ENCODE measurements around the gene SRGN.
A peak's percentile ranks its signal among the peaks of the same experiment; 100 is the strongest.
"Not testable (repeated sequence)": the region's sequence is repeated elsewhere in the genome, so short reads cannot be mapped to it uniquely, and the experiment has no call there.

Gene SRGN, protein sequence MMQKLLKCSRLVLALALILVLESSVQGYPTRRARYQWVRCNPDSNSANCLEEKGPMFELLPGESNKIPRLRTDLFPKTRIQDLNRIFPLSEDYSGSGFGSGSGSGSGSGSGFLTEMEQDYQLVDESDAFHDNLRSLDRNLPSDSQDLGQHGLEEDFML

DNA sequence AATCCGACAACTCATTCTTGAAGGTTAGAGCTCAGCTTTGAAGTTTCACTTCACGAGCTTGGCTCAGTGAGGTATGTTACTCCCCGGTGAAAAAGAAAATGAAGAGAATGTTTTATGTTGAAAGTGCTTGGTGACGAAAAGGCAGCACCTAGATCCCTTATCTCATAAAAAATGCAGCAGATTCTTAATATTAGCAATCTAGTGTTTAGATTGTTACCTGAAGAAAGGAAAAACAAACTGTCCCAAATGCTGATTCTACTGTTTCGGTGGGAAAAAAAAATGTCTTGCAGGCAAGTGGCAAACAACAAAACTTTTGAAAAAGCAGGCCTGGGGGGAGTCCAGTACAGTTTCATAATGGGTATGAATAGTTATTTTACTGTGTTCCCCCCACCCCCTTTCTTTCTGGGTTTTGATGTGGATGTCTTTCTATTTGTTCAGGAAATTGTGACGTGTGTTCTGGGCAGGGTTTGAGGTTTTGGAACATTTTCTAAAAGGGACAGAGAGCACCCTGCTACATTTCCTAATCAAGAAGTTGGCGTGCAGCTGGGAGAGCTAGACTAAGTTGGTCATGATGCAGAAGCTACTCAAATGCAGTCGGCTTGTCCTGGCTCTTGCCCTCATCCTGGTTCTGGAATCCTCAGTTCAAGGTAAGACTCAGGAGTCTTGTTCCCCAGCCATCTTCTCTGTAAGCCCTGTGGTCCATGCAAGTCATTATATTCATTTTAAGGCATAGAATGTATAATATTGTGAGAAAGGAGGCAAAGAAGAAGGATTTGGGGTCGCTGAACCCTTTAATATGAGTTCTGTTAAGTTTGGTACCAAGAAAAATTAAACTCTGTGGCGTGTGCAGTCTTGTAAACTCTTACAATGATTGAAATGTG lies at the start of gene SRGN:
Gene SRGN (plus strand): TSS at position 514 of the 881 bp plus-strand sequence. CDS start 55 bp downstream, at position 569.
- peak; percentile 57 to 62 for DNase-seq (ENCODE audit: low read depth in 2 of 2)

DNA sequence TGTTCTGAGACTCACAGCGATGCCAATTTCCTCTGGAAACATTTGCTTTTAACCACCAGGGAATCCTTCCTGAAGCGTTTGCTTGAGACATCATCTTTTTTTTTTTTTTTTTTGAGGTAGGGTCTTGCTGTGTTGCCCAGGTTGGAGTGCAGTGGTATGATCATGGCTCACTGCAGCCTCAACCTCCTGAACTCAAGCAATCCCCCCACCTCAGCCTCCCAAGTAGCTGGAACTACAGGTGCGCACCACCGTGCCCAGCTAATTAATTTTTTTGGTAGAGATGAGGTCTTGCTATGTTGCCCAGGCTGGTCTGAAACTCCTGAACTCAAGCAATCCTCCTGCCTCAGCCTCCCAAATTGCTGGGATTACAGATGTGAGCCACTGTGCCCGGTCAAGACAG lies 47.0 kb upstream of the SRGN start:
- not testable (repeated sequence) for DNase-seq (ENCODE audit: low read depth in 2 of 2)

DNA sequence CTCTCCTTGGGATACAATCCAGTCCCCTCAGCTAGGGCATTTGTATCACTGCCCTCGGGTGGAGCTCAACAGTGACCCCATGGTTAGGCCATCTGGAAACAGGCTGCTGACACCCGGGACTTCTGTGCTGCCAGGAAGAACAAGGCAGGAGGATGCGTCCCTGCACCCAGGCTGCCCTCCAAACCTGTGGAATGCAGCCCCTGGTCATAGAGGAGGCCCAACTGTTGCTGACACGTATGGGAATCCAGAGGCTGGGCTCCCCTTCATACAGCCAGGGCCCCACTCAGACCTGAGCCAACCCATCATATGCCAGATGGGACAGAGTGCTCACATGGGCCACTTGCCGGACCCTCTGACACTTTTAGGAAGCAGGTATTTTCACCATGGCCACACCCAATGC lies 45.5 kb upstream of the SRGN start:
- no peak for DNase-seq (ENCODE audit: low read depth in 2 of 2)

DNA sequence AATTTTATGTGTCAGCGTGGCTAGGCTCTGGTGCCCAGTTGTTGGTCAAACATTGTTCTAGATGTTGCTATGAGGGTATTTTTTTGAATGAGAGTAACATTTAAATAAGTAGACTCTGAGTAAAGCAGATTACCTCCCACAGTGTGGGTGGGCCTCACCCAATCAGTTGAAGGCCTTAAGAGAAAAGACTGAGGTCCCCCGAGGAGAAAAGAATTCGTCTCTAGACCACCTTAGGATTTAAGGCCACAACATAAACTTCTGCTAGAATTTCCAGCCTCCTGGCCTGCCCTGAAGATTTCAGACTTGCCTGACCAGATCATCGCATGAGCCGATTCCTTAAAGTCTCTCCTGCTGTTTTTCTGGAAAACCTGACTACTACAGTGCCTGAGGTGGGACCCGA lies 45.1 kb upstream of the SRGN start:
- no peak for DNase-seq (ENCODE audit: low read depth in 2 of 2)

DNA sequence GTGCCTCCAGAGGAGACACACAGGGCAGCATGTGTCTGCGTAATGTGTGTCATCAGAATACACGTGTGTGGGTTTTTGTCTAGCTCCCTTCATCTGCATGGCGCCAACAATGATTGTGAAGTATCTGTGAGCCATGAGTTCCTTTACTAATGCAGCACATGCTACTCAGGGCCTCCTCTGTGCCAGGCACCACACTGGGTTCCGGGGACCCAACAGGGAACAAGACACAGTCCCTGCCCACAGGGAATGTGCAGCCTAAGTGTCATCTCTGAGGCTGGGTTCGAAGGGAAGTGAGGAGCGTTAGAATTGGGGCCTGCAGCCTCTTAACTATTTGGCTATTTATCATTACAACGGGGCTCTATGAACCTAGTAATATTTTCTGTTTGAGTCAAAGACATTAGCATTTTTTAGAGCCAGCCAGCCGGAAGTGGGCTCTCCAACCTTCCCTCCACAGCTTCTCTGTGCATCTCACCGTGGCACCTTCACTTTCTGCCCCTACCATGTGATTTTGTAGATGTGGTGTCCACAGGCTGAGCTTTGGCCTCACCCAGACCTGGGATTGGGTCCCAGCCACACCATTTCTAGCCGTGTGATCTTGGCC lies 43.9 kb upstream of the SRGN start:
- no peak for DNase-seq (ENCODE audit: low read depth in 2 of 2)

DNA sequence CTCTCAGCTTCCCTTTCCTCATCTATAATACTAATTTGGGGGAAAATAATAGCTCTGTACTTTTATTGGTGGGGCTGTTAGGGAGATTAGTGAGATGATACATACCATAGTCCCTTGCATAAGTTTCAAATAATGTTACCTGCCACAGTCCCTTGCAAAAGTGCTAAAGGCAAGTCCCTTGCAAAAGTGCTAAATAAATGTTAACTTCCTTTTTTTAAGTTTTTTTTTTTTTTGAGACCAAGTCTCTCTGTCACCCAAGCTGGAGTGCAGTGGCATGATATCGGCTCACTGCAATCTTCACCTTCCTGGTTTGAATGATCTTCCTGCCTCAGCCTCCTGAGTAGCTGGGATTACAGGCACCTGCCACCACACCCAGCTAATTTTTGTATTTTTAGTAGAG lies 43.4 kb upstream of the SRGN start:
- no peak for DNase-seq (ENCODE audit: low read depth in 2 of 2)

DNA sequence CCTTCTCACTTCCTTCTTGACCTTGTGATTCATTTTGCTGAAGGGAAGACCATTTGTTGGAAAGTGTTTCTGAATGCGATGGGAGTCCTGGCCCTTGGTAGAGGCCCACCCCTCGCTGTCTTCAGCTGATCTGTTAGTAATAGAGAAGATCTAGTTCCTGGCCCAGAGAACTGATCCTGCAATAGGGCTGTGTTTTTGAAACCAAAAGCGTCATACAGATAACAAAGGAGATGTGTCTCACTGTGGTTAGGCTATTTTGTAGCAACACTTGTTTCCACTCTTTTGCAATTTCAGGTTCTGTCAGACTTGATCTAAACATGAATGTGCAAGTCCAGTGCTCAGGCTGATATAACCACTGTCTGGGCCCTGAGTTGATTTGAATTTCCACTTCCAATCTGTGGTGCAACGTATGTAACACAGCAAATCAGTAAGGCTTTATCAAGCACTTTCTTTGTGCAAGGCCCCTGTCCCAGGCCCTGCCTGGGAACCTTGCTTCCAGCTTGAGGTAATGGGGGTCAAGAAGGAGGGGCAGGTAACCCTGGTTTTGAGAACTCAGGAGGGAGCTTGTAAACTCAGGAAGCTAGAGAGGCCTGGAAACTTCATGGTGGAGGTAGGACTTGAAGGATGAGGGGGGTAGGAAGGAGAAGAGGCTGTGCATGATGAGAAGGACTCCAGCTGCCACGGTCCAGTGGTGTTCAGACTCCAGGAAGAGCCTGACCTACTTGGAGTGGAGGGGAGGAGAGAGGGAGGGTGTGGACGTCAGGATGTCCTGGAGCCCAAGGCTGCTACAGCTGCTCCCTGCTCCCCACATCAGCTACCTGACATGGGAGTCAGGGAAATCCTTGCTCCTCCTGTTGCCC lies 42.2 kb upstream of the SRGN start:
- DNase-seq (ENCODE audit: low read depth in 2 of 2): no peak

DNA sequence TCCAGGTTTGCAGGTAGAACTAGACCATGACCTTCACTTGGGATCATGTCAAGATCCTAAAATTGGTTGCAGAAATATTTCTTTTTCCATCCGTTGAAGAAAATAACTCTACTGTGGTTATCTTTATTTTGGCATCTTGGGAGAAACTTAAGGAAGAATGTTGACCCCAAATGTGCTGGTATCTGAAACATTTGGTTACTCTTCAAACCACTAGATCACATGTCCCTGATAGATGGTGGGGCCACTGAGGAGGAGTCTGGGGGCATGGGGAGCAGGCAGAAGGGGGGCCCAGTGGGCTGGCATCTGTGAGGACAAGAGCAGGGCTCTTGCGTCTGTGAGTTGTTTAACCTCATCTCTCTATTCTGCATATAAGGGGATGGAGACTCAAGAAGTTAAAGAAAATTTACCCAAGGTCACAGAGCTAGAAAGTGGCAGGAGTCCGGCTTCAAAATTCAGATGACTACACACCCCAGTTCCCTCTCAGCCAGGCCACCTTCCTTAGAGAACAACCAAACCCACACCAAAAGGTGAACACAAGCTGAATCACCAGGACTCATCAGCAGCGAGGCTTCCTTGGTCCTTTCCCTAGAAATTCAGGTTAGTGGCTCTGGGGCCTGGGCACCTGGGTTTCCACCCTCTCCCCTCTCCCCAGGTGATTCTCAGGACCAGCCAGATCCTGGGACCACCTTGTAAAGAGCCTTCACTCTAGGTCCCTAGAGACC lies 40.6 kb upstream of the SRGN start:
- no peak for DNase-seq (ENCODE audit: low read depth in 2 of 2)

DNA sequence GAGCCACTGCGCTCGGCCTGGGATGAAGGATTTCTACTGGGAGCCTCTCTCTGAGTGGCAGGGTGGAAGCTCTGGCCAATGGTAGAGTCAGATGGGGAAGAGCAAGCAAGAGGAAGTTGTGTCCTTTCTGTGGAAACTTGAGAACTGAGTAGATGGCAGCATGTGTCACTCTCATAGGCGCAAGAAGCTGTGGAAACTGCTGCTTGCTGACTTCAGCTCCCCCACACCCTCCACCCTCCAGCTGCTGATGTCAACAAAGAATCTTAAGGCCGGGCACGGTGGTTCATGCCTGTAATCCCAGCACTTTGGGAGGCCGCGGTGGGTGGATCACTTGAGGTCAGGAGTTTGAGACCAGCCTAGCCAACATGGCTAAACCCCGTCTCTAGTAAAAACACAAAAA lies 39.8 kb upstream of the SRGN start:
- peak in 1 of 2 donors; percentile 44 for DNase-seq (ENCODE audit: low read depth in 2 of 2)

DNA sequence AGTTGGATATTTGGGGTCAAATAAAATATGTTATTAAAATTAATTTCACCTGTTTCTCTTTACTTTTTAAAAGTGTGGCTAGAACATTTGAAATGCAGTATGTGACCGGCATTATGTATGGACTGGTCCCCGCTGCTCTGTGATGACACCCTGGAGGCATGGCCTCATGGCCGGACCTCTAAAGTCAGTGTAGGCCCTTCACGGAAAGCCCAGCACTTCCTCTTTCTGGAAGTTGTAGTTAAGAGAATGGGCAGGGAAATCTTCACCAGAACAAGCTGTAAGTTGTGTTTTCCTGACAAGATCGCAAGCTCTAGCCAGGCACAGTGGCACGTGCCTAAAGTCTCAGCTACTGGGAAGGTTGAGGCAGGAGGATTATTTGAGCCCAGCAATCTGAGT lies 38.3 kb upstream of the SRGN start:
- no peak for DNase-seq (ENCODE audit: low read depth in 2 of 2)

DNA sequence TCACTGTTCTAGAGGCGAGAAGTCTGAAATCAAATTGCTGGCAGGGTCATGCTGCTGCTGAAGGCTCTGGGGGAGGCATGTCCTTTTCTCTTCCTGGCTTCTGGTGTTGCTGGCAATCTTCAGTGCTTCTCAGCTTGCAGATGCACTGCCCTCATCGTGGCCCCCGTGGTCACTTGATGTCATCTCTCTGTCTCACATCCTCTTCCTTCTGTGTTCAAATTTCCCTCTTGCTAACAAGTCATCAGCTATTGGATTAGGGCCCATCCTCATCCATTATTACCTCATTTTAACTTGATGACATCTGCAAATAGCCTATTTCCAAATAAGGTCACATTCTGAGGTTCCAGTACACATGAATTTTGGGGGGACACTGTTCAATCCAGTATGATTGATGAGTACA lies 36.6 kb upstream of the SRGN start:
- DNase-seq (ENCODE audit: low read depth in 2 of 2): no peak

DNA sequence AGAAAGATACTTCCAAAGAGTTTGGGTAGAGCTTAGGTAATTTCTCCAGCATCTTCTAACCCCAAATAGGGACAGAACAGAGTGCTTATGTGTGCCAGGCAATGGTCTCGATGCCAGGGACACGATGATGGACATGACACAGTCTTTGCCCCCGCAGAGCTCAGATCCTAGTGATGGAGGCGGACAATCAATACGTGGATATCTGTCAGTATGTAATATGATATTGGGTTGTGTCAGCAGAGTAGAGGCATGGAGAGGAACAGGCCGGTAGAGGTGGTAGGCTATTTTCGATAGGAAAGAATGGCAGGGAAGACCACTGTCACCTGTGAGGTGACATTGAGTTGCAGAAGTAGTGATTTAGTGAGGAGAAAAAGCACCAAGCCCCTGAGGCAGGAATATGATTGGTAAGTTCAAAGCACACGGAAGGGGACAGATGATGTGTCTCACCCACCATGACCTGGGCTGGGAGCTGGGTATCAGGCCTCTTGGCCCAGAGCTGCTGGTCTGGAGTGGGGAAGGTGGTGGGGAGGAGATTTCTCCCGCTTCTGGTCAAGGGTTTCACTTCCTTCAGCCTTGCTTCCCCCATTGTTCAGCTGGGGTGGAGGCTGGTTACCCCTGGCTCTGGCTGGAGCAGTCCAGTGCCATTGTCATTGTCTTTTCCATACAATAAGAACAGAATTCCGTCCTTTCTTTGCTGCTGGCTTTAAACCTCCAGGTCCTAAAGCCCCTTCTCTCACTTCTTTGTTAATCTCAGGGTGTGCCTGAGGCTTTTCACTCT lies 36.0 kb upstream of the SRGN start:
- DNase-seq (ENCODE audit: low read depth in 2 of 2): no peak

DNA sequence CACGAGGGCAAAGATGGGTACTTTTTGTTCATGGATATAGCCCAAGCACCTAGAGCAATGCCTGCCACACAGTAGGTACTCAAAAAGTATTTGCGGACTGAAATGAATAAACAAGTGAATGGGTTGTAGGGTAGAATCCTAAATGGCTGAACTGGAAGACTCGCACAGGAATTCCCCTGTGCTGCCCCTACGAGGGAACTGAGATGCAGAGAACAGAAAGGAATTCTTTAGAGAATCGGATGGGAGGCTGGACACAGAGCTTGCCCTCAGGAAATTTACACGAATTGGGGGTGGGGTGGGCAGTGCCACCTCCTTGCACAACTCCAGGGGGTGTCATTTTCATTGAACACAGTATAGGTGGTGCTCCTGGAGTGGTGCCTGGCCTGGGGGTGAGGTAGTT lies 35.2 kb upstream of the SRGN start:
- DNase-seq (ENCODE audit: low read depth in 2 of 2): no peak

DNA sequence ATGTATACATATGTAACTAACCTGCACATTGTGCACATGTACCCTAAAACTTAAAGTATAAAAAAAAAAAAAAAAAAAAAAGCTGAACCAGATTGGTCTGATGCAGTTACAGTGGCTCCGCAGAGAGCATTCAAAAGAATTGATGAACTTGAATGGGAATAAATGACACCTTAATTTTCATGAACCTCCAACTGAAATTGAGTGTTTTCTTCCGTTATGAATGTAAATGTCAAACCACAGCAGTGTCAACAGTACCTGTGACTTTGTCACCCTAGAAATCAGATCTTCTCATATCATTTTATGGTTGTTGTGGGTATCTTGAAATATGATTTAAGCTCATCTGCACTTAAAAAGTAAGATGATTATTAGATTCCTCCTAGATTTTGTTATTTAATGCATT lies 32.7 kb upstream of the SRGN start:
- no peak for DNase-seq (ENCODE audit: low read depth in 2 of 2)

DNA sequence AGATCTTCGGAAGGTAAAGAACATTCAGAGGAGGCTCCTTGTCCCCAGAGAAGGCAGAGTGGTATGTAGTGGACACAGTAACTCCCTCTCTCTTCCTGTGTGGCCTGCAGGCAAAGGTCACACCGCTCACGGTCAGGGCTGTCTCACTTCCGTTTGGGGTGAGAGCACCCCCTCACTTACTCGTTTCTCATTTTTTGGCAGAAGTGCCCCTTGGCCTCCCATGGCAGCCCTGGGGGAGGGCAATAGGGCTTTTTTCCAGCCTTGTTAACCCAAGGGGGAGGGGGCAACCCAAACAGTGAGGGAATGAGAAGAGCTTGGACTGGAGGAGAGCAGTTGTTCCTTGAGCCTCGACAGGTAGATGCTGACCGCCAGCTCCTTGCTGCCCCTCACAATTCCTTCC lies 31.8 kb upstream of the SRGN start:
- DNase-seq (ENCODE audit: low read depth in 2 of 2): no peak

DNA sequence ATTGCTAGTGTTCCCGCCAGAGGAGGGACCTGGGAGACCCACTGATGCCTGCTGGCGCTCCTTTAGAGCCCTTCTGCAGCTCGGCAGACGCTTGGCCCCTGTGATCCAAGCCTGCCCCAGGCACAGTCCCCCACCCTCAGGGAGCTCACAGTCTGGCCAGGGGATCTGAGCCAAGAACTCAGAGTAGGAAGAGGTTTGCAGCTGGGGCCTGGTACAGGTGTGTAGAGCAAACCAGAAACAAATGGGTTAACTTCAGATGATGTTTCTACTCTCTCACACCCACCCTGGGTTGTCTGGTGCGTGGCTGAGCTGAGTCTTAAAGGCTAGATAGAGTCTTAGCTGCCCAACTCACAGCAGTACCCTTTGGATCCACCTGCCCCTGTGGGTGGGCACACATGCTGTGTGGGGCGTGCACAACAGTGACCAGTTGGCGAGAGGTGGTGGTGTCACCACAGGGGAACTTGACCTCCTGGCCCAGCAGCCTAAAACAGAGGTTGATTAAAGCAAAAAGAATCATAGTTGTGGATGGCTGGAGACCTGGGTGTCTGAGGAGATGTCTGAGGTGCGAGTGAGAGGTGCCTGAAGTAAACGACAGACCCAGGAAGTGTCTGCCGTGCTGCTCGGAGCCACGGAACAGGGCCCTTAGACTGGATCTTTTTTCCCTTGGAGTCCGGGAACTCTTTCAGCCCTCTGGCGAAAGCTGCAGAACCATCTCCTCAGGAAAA lies 31.2 kb upstream of the SRGN start:
- no peak for DNase-seq (ENCODE audit: low read depth in 2 of 2)

DNA sequence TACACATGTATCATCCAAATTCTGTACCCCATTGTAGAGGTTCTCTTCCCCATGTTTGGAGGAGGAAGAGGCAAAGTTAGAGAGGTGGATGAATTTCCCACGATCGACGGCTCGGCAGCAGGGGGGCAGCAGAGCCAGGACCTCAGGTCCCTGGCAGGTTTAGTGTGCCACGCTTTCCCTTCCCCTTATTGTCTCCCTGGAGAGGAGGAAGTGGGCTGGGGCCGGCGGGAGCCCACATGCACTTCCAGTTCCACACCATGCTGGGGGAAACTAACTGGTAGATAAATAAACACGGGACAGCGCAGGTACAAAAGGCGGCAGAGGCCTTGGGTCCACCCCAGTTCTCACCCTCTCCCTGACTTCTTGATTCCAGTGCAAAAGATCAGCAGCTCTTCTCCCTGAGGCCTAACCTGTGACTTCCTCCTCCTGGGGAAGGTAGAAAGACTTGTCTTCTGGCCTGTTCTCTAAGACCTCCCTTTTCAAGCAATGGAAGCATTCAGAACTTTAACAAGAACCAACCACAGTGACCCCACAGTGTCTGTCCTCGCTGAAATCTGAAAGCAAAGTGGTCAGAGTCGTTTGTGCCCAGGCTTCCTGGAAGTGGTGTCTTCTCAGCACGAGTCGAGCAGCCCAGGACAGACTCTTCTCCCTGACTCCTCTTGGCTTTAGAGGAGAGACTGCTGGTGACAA lies 30.5 kb upstream of the SRGN start:
- DNase-seq (ENCODE audit: low read depth in 2 of 2): no peak

DNA sequence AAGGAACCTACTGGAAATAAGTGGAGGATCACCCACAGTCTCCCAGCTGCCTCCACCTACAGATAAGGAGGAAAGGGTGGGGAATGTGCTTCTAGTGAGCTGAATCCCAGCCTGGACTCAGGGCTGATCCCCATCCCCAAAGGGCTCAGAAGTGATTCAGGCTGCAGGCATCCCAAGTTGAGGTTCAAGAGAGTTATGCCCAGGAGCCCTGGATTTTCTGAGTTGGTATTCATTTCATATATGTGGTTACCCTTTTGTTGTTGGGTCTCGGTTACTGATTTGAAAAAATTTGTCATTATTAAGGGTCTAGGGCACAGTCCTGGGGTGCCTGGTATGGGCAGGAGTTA lies 30.0 kb upstream of the SRGN start:
- DNase-seq (ENCODE audit: low read depth in 2 of 2): no peak

DNA sequence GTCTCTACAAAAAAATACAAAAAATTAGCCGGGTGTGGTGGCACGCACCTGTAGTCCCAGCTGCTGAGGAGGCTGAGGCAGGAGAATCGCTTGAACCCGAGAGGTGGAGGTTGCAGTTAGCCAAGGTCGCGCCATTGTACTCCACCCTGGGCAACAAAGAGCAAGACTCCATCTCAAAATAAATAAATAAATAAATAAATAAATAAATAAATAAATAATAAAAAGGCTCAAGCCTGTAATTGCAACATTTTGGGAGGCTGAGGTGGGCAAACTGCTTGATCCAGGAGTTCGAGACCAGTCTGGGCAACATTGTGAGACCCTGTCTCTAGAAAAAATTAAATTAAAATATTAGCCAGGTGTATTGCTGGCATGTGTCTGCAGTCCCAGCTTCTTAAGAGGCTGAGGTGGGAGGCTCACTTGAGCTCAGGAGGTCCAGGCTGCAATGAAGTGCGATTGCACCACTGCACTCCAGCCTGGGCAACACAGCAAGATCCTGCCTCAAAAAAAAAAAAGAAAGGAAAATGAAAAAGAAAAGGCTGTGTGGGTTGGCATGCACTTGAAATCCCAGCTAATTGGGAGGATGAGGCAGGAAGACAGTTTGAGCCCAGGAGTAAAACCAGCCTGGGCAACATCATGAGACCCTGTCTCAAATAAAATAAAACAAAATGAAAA lies 27.6 kb upstream of the SRGN start:
- no peak for DNase-seq (ENCODE audit: low read depth in 2 of 2)
